Measurements from ENCODE around the gene BTBD3. TPM values are rescaled to one million over a fixed set of nuclear protein-coding genes. Genes with fewer than 3 reads are reported as not detected.
A peak's percentile ranks its signal among the peaks of the same experiment; 100 is the strongest.

The BTBD3 gene
- total and polyA plus RNA-seq, 2 experiments from 2014 or later, result 22.3 to 68.3 TPM

DNA sequence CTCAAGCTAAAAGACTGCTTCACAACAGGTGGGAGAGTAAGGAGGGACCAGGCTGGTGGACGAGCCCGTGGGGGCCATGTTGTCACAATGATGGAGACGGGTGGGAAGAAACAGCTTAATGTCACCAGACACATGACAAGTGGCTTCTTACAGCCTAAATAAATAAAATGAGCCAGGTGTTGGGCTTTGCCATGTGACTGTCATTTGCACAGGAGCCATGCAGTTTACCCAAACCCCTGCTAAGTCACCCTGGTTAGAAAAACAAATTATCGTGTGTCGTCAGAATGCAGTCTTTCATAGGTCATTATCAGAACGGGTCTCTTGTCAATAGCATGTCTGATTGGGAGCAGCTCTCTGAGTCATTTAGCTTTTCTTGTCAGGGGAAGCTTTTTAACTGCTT, 18.5 kb downstream of the BTBD3 start:
- no peaks in the 10 kb centered on the region for H3K9me2 ChIP-seq (replicated peaks; ENCODE audit: insufficient read depth)
- no peaks in the 10 kb centered on the region for H3K27me3 ChIP-seq
- peak overlapping the region; percentile 5 for H3K4me2 ChIP-seq
- H3K27ac ChIP-seq, result peak overlapping the region; percentile 50
- no peaks in the 10 kb centered on the region for H3K4me1 ChIP-seq (ENCODE audit: insufficient read depth)
- H2AFZ ChIP-seq, result no peak overlapping the region
- H3K79me2 ChIP-seq, result no peaks in the 10 kb centered on the region
- 38% methylated on average over 6 of the region's 6 CpGs for WGBS (ENCODE audit: low lambda C conversion rate, missing lambda C conversion rate)
- no peaks in the 10 kb centered on the region for H3K36me3 ChIP-seq (replicated peaks; ENCODE audit: insufficient read depth, low read depth)
- no peaks in the 10 kb centered on the region for H4K20me1 ChIP-seq (ENCODE audit: insufficient read depth, poor library complexity, severe bottlenecking)
- H3K9me3 ChIP-seq (ENCODE audit: low read depth), result no peaks in the 10 kb centered on the region
- no peak for TF ChIP-seq EZH2phosphoT487 (IDR thresholded peaks at IDR 0.05; ENCODE audit: low read depth, severe bottlenecking, unreplicated experiment)
- TF ChIP-seq EZH2 (IDR thresholded peaks at IDR 0.05; ENCODE audit: borderline replicate concordance), result no peak
- no peak for TF ChIP-seq CTCF (IDR thresholded peaks at IDR 0.05; ENCODE audit: poor library complexity)
- H3K4me3 ChIP-seq, result no peak overlapping the region
- no peak for DNase-seq (ENCODE audit: low spot score)

GRCh38 chr20:11937230-11937629, 19.5 kb downstream of the BTBD3 start:
- no peak overlapping the region for H3K4me3 ChIP-seq
- H3K4me1 ChIP-seq (ENCODE audit: insufficient read depth), result no peaks in the 10 kb centered on the region
- H2AFZ ChIP-seq, result no peak overlapping the region
- TF ChIP-seq EZH2 (IDR thresholded peaks at IDR 0.05; ENCODE audit: borderline replicate concordance), result no peak
- no peak for TF ChIP-seq CTCF (IDR thresholded peaks at IDR 0.05; ENCODE audit: poor library complexity)
- TF ChIP-seq EZH2phosphoT487 (IDR thresholded peaks at IDR 0.05; ENCODE audit: low read depth, severe bottlenecking, unreplicated experiment), result no peak
- H3K9me2 ChIP-seq (replicated peaks; ENCODE audit: insufficient read depth), result no peaks in the 10 kb centered on the region
- no peaks in the 10 kb centered on the region for H3K9me3 ChIP-seq (ENCODE audit: low read depth)
- no peaks in the 10 kb centered on the region for H4K20me1 ChIP-seq (ENCODE audit: insufficient read depth, poor library complexity, severe bottlenecking)
- no peak overlapping the region for H3K27ac ChIP-seq
- no peaks in the 10 kb centered on the region for H3K36me3 ChIP-seq (replicated peaks; ENCODE audit: insufficient read depth, low read depth)
- H3K79me2 ChIP-seq, result no peaks in the 10 kb centered on the region
- DNase-seq (ENCODE audit: low spot score), result no peak
- no peak overlapping the region for H3K4me2 ChIP-seq
- no peaks in the 10 kb centered on the region for H3K27me3 ChIP-seq

- no peak for TF ChIP-seq EZH2 (IDR thresholded peaks at IDR 0.05; ENCODE audit: borderline replicate concordance)
- no peak for TF ChIP-seq CTCF (IDR thresholded peaks at IDR 0.05; ENCODE audit: poor library complexity)
- no peak for TF ChIP-seq EZH2phosphoT487 (IDR thresholded peaks at IDR 0.05; ENCODE audit: low read depth, severe bottlenecking, unreplicated experiment)
- Histone ChIP-seq H2AFZ (no peak overlapping the region), H3K4me3 (no peak overlapping the region), H3K4me2 (no peak overlapping the region), H4K20me1 (ENCODE audit: insufficient read depth, poor library complexity, severe bottlenecking) (no peaks in the 10 kb centered on the region), H3K36me3 (replicated peaks; ENCODE audit: insufficient read depth, low read depth) (no peaks in the 10 kb centered on the region), H3K79me2 (no peaks in the 10 kb centered on the region), H3K27ac (peak overlapping the region; percentile 45), H3K9me3 (ENCODE audit: low read depth) (no peaks in the 10 kb centered on the region), H3K27me3 (no peaks in the 10 kb centered on the region), H3K4me1 (ENCODE audit: insufficient read depth) (no peaks in the 10 kb centered on the region), H3K9me2 (replicated peaks; ENCODE audit: insufficient read depth) (no peaks in the 10 kb centered on the region)
- DNase-seq (ENCODE audit: low spot score), result peak; percentile 12
- 92% methylated on average over 4 of the region's 4 CpGs for WGBS (ENCODE audit: low lambda C conversion rate, missing lambda C conversion rate)
Measured at GRCh38 chr20:11941593-11942246, 24.0 kb downstream of the BTBD3 start.

All from hepatocyte (in vitro differentiated cells).